CD1c-positive myeloid dendritic cell (primary cell): Measurements from ENCODE around the gene RPE65.
A peak's percentile ranks its signal among the peaks of the same experiment; 100 is the strongest.
"Not testable (repeated sequence)": the region's sequence is repeated elsewhere in the genome, so short reads cannot be mapped to it uniquely, and the experiment has no call there.

ENCODE experiments used
- DNase-seq: peaks from one replicate; pipeline ENCODE4 v3.0.0-alpha.2; 2016; ENCODE audit errors: extremely low spot score

RPE65 gene

DNA sequence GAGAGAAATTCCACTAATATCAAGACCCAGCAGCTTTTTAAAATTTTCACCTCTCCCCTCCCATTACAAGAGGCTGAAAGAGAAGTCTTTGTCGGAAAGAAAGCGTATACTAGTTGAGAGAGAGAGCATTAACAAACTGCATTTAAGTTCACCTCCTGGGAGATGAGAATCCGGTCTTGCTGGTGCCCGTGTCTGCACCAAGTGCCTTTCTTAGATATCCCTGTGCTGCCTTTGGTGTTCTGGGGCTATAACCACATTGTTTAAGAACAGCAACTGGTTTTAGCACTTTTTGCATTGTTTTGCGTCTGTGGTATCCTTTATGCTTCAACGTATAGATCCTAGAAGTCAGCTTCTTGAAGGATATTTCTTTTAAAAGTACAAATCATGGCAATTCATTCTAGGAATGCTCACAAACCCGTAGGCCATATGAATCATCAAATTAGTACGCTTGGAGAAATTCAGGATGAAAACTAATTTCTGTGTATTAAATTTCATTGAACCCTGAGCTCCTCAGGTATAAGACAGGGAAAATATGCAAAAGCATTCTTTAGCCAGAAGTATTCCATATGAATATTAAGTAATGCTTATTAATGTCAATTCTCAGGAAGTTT, 3.4 kb upstream of the RPE65 start:
- DNase-seq, result no peak

DNA sequence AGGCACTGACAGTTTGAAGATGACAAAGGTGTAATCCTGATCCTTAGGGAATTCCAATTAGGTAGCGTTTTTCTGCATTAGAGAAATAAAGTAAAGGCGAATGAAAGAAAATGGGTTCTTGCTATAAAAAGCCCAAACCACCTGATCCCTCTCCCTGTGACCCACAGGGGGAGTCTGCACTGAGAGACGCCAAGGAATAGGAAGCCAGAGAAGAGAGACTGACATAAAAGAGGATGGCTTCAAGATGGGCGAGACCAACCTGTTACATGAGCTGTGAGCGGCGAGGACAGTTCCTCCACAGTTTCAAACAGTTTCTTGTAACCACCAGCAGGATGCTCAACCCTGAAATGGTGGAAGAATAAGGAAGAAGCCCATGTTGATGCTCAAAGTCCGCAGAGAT, 1.4 kb downstream of the RPE65 start:
- DNase-seq, result no peak

DNA sequence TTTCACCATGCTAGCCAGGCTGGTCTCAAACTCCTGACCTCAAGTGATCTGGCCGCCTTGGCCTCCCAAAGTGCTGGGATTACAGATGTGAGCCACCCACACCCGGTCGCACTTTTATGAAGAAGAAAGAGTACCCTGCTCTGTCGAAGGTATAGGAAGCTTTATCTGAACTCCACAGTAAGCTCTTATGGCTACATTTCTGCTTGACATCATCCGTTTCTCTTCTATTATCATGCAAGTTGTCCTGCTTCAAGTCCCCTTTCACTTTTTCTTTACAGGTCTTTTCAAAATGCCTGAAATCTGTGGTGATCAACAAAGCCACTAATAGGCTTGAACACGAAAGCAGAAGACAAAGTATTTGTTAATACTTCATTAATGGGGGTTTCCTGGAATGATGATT, 4.0 kb downstream of the RPE65 start:
- DNase-seq, result no peak

DNA sequence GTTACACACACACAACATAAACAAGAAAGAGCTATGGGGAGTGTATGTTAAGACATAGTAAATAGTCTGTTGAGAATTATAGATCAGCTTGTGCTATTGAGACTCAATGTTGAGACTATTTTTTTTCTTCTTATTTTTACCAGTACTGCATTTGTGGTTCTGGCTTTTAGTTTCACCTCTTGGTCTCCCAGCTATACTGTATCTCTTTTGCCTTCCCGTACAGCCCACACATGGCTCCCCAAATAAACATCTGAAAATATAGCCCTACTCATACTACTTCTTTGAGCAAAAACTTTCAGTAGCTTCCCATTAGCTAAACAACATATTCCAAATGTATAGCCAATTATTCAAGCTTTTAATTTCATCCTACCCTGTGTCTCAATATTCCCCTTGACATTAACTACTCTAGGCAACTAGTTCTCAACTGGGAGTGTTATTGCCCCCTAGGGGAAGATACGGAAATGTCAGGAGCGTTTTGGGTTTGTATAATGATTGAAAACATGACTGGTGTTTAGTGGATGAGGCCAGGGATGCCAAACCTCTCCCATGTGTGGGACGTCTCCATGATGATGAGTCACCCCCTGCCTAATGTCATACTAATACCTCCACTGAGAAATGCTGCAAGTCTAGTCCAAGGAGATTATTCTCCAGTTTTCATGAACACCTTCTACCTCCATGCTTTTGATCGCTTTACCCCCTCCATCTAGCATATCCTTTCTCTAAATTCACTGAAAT, 6.8 kb downstream of the RPE65 start:
- DNase-seq, result peak; percentile 58

GRCh38 chr1:68442006-68442405, 7.7 kb downstream of the RPE65 start:
- DNase-seq, result no peak

- DNase-seq, result no peak
These were observed 11.4 kb downstream of the RPE65 start for GRCh38 chr1:68438310-68438709.

GRCh38 chr1:68433395-68433794, 16.4 kb downstream of the RPE65 start:
- DNase-seq, result no peak

DNA sequence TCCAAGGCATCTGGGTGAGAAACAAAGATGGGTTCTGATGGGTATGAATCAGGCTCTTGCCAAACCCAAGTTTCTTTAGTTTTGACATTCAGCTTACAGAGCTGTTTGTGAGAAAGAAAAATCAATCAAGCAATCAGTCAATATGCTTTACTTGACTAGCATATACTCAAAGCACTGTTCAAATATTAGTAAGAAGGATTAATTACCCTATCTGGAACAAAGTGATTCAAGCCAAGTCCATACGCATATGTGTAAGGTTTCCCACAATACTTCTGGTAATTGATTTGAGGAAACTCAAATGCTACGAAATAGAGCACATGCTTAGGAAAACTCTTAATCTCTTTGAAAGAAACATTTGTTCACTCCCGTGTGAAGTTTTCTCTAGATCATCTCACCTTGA, 18.7 kb downstream of the RPE65 start:
- DNase-seq, result no peak

GRCh38 chr1:68429233-68429808, 20.4 kb downstream of the RPE65 start:
- DNase-seq, result peak; percentile 49

- no peak for DNase-seq
These were observed 23.2 kb downstream of the RPE65 start for GRCh38 chr1:68426594-68426993.

- DNase-seq, result no peak
These were observed 28.4 kb downstream of the RPE65 start for GRCh38 chr1:68421350-68421749.

DNA sequence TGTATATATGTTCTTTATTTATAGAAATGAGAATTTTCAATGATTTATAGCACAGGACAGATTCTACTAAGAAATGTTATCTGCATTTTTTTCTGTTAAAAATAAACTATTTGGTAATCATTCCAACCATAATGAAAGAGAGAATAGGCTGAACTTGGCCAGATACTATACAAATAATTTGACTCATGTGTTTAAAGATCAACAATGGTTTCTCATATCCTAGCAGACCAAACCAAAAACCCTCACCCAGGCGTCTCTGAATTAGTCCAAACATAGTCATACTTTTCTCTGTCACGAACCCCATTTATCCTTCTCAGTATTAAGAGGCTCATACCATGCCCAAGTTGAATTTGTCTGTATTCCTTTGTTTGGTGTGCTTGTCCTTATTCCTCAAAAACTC, 40.3 kb downstream of the RPE65 start:
- DNase-seq, result no peak

- no peak for DNase-seq
These were observed 48.2 kb downstream of the RPE65 start for GRCh38 chr1:68401506-68401905.

GRCh38 chr1:68395575-68395974, 54.2 kb downstream of the RPE65 start:
- not testable (repeated sequence) for DNase-seq

DNA sequence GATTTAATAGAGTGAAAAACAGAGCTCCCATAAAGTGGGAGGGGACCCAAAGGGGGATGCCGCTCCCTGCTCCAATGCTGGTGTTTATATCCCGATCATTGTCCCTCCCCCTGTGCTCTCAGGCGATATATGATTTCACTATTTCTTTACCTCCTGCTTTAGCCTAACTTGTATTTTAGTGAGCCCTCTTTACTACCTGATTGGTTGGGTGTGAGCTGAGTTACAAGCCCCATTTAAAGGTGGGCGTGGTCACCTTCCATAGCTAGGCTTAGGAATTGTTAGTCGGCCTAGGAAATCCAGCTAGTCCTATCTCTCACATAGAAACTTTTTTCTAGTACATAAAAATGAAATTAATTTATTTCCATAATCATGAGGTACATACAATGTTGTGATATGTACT, 57.3 kb downstream of the RPE65 start:
- DNase-seq, result not testable (repeated sequence)

DNA sequence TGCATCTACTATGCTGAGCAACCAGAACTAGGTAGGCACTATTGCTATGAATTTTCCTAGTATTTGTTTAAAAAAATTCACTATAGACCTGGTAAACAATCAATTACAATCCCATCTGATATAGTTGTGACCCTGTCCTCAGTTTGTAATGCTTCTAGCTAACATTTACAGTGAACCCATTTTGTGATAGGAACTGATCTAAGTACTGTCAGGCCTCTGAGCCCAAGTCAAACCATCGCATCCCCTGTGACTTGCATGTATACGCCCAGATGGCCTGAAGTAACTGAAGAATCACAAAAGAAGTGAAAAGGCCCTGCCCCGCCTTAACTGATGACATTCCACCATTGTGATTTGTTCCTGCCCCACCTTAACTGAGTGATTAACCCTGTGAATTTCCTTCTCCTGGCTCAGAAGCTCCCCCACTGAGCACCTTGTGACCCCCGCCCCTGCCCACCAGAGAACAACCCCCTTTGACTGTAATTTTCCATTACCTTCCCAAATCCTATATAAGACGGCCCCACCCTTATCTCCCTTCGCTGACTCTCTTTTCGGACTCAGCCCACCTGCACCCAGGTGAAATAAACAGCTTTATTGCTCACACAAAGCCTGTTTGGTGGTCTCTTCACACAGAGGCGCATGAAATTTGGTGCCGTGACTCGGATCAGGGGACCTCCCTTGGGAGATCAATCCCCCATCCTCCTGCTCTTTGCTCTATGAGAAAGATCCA, 63.8 kb downstream of the RPE65 start:
- DNase-seq, result not testable (repeated sequence)

DNA sequence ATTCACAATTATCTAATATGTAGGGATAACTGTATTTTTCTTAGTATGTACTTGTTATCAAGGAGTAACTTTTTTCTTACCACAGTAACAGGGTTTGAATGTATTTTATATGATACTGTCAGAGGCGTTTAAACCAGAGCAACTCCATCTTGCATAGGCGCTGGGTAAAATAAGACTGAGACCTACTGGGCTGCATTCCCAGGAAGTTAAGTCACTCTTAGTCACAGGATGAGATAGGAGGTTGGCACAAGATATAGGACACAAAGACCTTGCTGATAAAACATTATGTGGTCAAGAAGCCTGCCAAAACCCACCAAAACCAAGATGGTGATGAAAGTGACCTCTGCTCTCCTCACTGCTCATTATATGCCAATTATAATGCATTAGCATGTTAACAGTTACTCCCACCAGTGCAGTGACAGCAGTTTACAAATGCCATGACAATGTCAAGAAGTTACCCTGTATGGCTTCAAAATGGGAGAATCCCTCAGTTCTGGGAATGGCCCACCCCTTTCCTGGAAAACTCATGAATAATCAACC, 64.8 kb downstream of the RPE65 start:
- no peak for DNase-seq

DNA sequence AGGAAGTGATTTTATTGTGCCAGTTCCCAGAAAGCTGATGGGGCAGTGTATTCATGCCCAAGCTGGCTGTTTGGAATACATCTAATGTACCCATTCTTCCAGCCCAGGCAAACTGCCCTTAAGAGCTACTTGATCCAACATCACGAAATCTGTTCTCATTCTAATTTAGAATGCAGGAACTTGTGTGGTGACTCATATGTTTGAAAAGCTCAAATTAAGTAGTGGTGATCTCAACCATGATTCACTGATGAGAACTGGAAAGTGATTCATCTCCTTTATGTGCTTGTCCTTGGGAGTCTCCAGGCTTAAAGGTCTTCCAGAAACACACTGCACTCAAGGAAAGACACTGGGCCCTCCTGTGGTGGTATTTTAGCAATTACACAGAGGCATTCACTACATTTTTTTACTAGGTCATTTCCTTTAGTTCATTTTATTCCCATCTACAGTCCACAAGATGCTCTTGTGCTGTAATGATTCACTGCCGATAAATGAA, 65.4 kb downstream of the RPE65 start:
- peak; percentile 78 for DNase-seq

DNA sequence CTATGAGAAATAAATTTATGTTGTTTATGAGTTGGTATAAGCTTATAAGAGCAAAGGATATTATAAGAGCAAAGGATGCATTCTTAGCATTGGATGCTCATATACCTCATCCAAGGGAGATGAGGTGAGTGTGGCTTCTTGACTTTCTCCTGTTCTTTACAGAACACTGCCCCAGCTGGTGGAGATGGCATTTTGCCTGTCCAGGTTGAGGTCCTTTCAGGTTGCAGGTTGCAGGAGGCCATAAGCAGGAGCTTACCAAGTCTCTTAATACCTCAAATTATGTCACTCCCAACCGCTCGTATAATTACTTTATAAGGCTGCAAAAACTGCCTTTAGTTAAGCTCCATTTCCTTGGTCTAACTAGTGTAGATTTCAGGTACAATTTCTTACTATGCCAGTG, 66.7 kb downstream of the RPE65 start:
- DNase-seq, result no peak

DNA sequence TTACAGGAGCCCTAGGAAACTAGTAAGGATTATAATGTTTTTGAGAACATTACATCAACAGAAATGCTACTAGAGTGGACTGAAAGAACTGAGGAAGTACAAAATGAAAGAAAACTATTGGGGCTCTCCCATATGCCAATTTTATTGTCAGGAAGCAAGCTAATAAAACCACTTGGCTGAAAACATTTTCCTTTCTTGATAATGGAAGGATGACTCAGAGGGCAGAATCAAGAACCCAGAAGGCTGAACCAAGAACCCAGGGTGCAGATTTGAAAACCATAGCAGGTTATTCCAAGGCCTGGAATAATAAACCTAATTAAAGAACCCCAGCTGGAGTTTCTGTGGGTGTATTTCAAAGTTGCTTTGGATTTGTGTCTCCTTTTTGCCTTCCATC, 70.7 kb downstream of the RPE65 start:
- DNase-seq, result no peak
